IPS-18a (cell line): ENCODE measurements around the gene SPTBN4.
"Not testable (repeated sequence)": the region's sequence is repeated elsewhere in the genome, so short reads cannot be mapped to it uniquely, and the experiment has no call there.

Experiments
- H3K27ac ChIP-seq: one replicate; pipeline ENCODE4 v1.5.1; 2013; ENCODE audit warnings: low read length
- H3K27me3 ChIP-seq: one replicate; pipeline ENCODE4 v1.6.1; 2013; ENCODE audit warnings: mild to moderate bottlenecking, low read length; ENCODE audit not compliant: control insufficient read depth, insufficient read depth
- H3K36me3 ChIP-seq: one replicate; pipeline ENCODE4 v1.6.1; 2013; ENCODE audit warnings: low read depth, low read length; ENCODE audit not compliant: control insufficient read depth
- H3K4me1 ChIP-seq: one replicate; pipeline ENCODE4 v1.6.1; 2013; ENCODE audit warnings: low read depth, low read length; ENCODE audit not compliant: control insufficient read depth
- H3K4me3 ChIP-seq: one replicate; pipeline ENCODE4 v1.5.1; 2013; ENCODE audit warnings: low read length
- H3K9ac ChIP-seq: one replicate; pipeline ENCODE4 v1.6.1; 2013; ENCODE audit warnings: mild to moderate bottlenecking, low read length, moderate library complexity
- H3K9me3 ChIP-seq: one replicate; pipeline ENCODE4 v1.6.1; 2013; ENCODE audit warnings: low read depth, low read length; ENCODE audit not compliant: control insufficient read depth

Gene SPTBN4

GRCh38 chr19:40471111-40471510 lies 4.3 kb downstream of the SPTBN4 start:
- Histone ChIP-seq H3K9ac (no peak overlapping the region), H3K4me3 (no peak overlapping the region), H3K4me1 (peaks cover 3% of the 10 kb centered on the region), H3K27ac (no peak overlapping the region), H3K27me3 (peaks cover 28% of the 10 kb centered on the region), H3K9me3 (no peaks in the 10 kb centered on the region), H3K36me3 (no peaks in the 10 kb centered on the region)

DNA sequence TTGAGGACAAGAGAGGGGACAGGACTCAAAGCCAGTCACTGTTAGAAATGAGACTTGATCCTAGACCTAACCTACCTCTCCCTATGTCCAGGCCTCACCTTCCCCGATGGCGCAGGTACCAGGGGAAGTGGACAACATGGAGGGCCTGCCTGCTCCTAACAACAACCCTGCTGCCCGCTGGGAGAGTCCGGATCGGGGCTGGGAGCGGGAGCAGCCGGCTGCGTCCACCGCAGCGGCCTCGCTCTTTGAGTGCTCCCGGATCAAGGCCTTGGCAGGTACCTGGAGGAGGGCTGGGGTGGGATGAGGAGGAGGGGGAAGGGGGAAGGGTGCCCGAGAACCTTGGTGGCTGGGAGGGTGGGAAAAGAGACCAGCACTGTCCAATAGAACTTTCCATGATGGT lies 5.7 kb downstream of the SPTBN4 start:
- no peaks in the 10 kb centered on the region for H3K4me1 ChIP-seq
- H3K27me3 ChIP-seq: peaks cover 16% of the 10 kb centered on the region

GRCh38 chr19:40474737-40475136 lies 7.9 kb downstream of the SPTBN4 start:
- no peak overlapping the region for H3K27ac ChIP-seq
- no peaks in the 10 kb centered on the region for H3K9me3 ChIP-seq

More for the DNA sequence above, 5.7 kb downstream of the SPTBN4 start:
- H3K4me3 ChIP-seq: no peak overlapping the region
- H3K9me3 ChIP-seq: no peaks in the 10 kb centered on the region
- no peaks in the 10 kb centered on the region for H3K36me3 ChIP-seq
- H3K9ac ChIP-seq: no peak overlapping the region
- no peak overlapping the region for H3K27ac ChIP-seq

GRCh38 chr19:40475878-40476644 lies 9.3 kb downstream of the SPTBN4 start:
- not testable (repeated sequence) for H3K27me3 ChIP-seq, H3K27ac ChIP-seq, H3K4me3 ChIP-seq, H3K36me3 ChIP-seq, H3K9ac ChIP-seq, H3K9me3 ChIP-seq, H3K4me1 ChIP-seq

More at GRCh38 chr19:40474737-40475136, 7.9 kb downstream of the SPTBN4 start:
- Histone ChIP-seq H3K4me3 (no peak overlapping the region), H3K36me3 (no peaks in the 10 kb centered on the region), H3K9ac (no peak overlapping the region), H3K27me3 (no peaks in the 10 kb centered on the region), H3K4me1 (no peaks in the 10 kb centered on the region)

DNA sequence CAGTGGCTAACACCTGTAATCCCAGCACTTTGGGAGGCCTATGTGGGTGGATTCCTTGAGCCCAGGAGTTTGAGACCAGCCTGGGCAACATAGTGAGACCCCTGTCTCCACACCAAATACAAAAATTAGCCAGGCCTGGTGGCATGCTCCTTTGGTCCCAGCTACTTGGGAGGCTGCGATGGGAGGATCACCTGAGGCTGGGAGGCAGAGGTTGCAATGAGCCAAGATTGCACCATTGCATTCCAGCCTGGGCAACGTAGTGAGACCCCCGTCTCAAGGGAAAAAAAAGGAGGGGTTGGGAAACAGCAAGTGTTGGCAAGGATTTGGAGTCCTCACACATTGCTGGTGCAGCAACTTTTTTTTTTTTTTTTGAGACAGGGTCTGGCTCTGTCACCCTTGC lies 19.2 kb downstream of the SPTBN4 start:
- Histone ChIP-seq H3K4me1 (no peaks in the 10 kb centered on the region), H3K9me3 (no peaks in the 10 kb centered on the region)

GRCh38 chr19:40489882-40490230 lies 23.1 kb downstream of the SPTBN4 start:
- Histone ChIP-seq H3K9ac (no peak overlapping the region), H3K9me3 (no peaks in the 10 kb centered on the region), H3K27ac (no peak overlapping the region), H3K27me3 (peaks cover 12% of the 10 kb centered on the region), H3K4me1 (no peaks in the 10 kb centered on the region), H3K4me3 (no peak overlapping the region), H3K36me3 (no peaks in the 10 kb centered on the region)

More for the DNA sequence above, 19.2 kb downstream of the SPTBN4 start:
- Histone ChIP-seq H3K27ac (no peak overlapping the region), H3K36me3 (no peaks in the 10 kb centered on the region), H3K4me3 (no peak overlapping the region), H3K9ac (no peak overlapping the region), H3K27me3 (no peaks in the 10 kb centered on the region)

DNA sequence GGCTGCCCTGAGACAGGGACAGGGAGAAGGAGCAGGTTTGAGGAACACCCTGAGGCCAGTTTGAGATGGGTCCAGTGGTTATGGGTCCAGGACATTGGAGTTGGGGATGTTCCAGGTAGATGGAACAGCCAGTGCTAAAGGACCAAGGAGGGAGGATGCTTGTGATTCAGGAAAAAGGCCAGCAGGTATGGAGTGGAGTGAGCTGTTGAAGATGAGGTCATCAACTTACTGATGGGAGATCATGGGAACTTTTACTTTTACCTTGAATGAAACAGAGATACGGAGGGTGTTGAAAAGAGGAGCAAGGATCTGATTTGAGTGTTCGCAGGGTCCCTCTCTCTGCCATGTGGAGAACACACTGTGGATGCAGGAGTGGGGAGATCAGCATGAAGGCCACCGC lies 25.5 kb downstream of the SPTBN4 start:
- no peak overlapping the region for H3K27ac ChIP-seq

DNA sequence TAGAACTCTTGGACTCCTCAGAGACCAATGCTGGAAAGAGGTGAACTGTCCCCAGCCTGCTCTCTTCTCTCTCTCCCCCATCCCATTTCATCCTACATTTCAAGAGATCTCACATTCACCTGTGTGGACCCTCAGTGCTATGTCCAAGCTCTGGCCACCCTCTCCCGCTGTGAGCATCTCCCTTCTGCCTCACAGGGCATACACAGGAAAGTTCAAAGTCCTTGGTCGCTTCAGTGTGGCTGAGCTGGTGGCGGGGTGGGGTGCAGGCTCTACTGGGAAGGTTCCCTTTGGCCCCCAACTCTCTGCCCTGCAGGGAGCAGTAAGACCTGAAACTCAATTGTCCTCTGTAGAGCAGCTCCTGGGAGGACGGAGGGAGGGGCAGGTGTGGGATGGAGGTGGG lies 27.0 kb downstream of the SPTBN4 start:
- H3K27me3 ChIP-seq: peaks cover 12% of the 10 kb centered on the region
- H3K9ac ChIP-seq: no peak overlapping the region
- H3K36me3 ChIP-seq: no peaks in the 10 kb centered on the region
- no peaks in the 10 kb centered on the region for H3K4me1 ChIP-seq
- no peak overlapping the region for H3K4me3 ChIP-seq
- H3K27ac ChIP-seq: no peak overlapping the region
- H3K9me3 ChIP-seq: no peaks in the 10 kb centered on the region

More for the DNA sequence above, 25.5 kb downstream of the SPTBN4 start:
- Histone ChIP-seq H3K4me1 (no peaks in the 10 kb centered on the region), H3K4me3 (no peak overlapping the region), H3K9ac (no peak overlapping the region), H3K36me3 (no peaks in the 10 kb centered on the region), H3K27me3 (peaks cover 12% of the 10 kb centered on the region), H3K9me3 (no peaks in the 10 kb centered on the region)

DNA sequence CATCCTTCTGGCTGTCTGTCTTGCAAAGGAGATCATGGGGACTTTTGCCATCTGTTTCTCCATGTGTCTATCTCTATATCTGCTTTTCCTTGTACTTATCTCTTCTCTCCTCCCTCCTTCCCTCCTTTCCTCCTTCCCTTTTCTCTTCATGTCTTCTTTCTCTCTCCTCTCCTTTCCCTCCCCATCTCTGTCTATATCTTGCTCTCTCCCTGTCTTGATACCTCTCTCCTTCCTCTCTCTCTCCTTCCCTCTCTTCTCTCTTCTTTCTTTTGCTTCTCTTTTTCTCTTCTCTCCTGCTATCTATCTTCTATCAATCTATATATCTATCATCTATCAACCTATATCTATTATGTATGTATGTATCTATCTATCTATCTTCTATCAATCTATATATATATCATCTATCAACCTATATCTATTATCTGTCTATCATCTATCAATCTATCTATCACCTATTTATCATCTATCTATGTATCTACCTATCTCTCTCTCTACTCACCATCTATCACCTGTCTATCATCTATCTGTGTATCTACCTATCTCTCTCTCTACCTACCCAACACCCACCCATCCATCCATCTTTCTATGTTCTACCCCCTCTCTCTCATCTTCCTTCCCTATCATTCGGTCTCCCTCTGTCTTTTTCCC lies 27.5 kb downstream of the SPTBN4 start:
- Histone ChIP-seq H3K27ac (no peak overlapping the region), H3K9me3 (no peaks in the 10 kb centered on the region), H3K4me3 (no peak overlapping the region), H3K36me3 (no peaks in the 10 kb centered on the region), H3K27me3 (peaks cover 12% of the 10 kb centered on the region), H3K4me1 (no peaks in the 10 kb centered on the region), H3K9ac (no peak overlapping the region)

- H3K27me3 ChIP-seq: peaks cover 10% of the 10 kb centered on the region
- H3K4me3 ChIP-seq: no peak overlapping the region
- H3K9ac ChIP-seq: no peak overlapping the region
- no peaks in the 10 kb centered on the region for H3K36me3 ChIP-seq
- no peaks in the 10 kb centered on the region for H3K9me3 ChIP-seq
- H3K4me1 ChIP-seq: no peaks in the 10 kb centered on the region
- H3K27ac ChIP-seq: no peak overlapping the region
Measured at GRCh38 chr19:40497214-40497613, 30.4 kb downstream of the SPTBN4 start.

DNA sequence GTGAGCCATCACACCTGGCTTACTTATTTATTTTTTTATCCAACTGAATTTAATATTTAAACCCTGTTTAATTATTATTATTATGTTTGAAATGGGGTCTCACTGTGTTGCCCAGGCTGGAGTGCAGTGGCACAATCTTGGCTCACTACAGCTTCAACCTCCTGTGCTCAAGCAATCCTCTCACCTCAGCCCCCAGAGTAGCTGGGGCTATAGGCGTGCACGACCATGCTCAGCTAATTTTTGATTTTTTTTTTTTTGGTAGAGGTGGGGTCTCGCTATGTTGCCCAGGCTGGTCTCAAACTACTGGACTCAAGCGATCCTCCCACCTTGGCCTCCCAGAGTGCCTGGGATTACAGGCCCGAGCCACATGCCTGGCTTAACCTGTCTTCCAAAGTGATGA lies 32.5 kb downstream of the SPTBN4 start:
- no peak overlapping the region for H3K9ac ChIP-seq
- H3K4me1 ChIP-seq: no peaks in the 10 kb centered on the region
- H3K27ac ChIP-seq: no peak overlapping the region
- no peaks in the 10 kb centered on the region for H3K9me3 ChIP-seq
- peaks cover 4% of the 10 kb centered on the region for H3K27me3 ChIP-seq
- H3K36me3 ChIP-seq: no peaks in the 10 kb centered on the region
- no peak overlapping the region for H3K4me3 ChIP-seq
